ENCODE results near the gene RHOJ. TPM values are rescaled to one million over a fixed set of nuclear protein-coding genes. Genes with fewer than 3 reads are reported as not detected.

The RHOJ gene
- total RNA-seq, 1 experiment from 2014 or later, result 0.40 TPM

DNA sequence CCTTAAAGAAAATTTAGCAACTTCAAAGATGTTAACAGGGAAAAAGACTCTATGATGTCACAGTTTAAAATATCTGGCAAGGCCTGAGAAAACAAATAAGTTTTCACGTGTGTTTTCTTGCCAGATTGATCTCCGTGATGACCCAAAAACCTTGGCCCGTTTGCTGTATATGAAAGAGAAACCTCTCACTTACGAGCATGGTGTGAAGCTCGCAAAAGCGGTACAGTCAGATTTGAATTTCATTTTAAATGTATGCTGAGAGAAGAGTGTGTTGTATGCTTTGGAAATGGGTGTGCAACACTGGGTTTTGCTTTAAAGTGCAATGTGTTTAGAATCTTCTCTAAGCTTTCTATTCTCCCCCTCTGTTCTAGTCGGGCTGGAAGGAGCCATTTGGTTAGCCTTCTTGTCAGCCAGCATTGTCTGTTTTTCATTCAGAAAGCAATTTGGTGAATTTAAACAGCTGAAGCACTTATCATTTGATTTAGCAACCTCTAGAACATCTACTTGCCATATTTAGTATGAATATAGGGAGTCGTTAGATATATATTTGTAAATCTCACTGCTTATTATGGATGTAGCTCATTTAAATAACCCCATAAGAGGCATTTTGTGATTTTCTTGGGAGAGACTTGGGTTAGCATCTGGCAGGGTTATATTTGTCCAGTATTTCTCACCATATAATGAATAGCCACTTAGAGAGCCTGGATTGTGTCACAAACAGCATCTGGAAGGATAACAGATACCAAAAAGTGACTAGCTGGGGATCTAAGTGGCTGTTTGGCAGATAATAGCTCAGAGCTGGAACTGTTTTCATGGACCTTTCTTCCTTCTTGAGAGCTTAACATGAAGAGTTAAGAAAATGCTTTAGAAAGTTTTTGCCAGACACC, 79.0 kb downstream of the RHOJ start:
- CTCF ChIA-PET, result interaction anchor here (0.5 kb wide), 1 partner anchor 10 kb away, joined by 3 read pairs; no protein-coding TSS in a partner anchor
- no peak overlapping the region for H3K27ac Mint-ChIP-seq (ENCODE audit: unreplicated experiment)

DNA sequence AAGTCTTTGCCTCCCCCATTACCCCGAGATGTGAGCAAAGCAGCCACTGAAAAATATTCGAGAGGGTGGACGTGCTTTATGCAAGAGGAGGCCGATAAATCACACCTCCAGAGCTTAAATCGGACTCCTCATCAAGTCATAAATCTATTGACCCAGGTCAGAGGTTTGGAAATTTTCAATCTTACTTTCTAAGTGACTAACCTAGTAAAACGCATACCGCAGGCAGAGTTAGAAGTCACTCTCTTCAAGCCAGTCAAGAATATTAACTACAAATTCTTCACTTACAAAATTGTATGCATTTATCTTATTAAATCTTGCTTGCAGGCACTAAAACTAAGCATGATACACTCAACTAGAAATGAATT, 79.6 kb downstream of the RHOJ start:
- H3K27ac Mint-ChIP-seq (ENCODE audit: unreplicated experiment), result no peak overlapping the region
- BruUV-seq (replicated peaks), result no TSS peak
- intact Hi-C loops (cut with micrococcal nuclease; ENCODE audit: unreplicated experiment), result no loop called here
- CTCF ChIA-PET, result no interaction called here
- H3K4me1 Mint-ChIP-seq (ENCODE audit: low read depth, unreplicated experiment), result no peaks in the 10 kb centered on the region
- no peaks in the 10 kb centered on the region for H3K9me3 Mint-ChIP-seq (ENCODE audit: low read depth, unreplicated experiment)
- no peak overlapping the region for H3K4me3 Mint-ChIP-seq (ENCODE audit: low read depth, unreplicated experiment)
- H3K27me3 Mint-ChIP-seq (ENCODE audit: unreplicated experiment), result no peaks in the 10 kb centered on the region
- no peak for DNase-seq
- no peak for TF ChIP-seq CTCF (IDR thresholded peaks at IDR 0.05; ENCODE audit: unreplicated experiment)
- no peaks in the 10 kb centered on the region for H3K36me3 Mint-ChIP-seq (ENCODE audit: insufficient read depth, unreplicated experiment)

More for the DNA sequence above, 79.0 kb downstream of the RHOJ start:
- no TSS peak for BruUV-seq (replicated peaks)
- H3K36me3 Mint-ChIP-seq (ENCODE audit: insufficient read depth, unreplicated experiment), result no peaks in the 10 kb centered on the region
- H3K4me1 Mint-ChIP-seq (ENCODE audit: low read depth, unreplicated experiment), result no peaks in the 10 kb centered on the region
- no peak for TF ChIP-seq CTCF (IDR thresholded peaks at IDR 0.05; ENCODE audit: unreplicated experiment)
- intact Hi-C loops (cut with micrococcal nuclease; ENCODE audit: unreplicated experiment), result no loop called here
- H3K27me3 Mint-ChIP-seq (ENCODE audit: unreplicated experiment), result no peaks in the 10 kb centered on the region
- DNase-seq, result no peak
- no peaks in the 10 kb centered on the region for H3K9me3 Mint-ChIP-seq (ENCODE audit: low read depth, unreplicated experiment)
- H3K4me3 Mint-ChIP-seq (ENCODE audit: low read depth, unreplicated experiment), result no peak overlapping the region

GRCh38 chr14:63286071-63286470, 81.8 kb downstream of the RHOJ start:
- no peak for TF ChIP-seq CTCF (IDR thresholded peaks at IDR 0.05; ENCODE audit: unreplicated experiment)
- CTCF ChIA-PET, result no interaction called here
- Mint-ChIP-seq H3K4me1 (ENCODE audit: low read depth, unreplicated experiment) (no peaks in the 10 kb centered on the region), H3K27ac (ENCODE audit: unreplicated experiment) (no peak overlapping the region), H3K9me3 (ENCODE audit: low read depth, unreplicated experiment) (no peaks in the 10 kb centered on the region), H3K27me3 (ENCODE audit: unreplicated experiment) (no peaks in the 10 kb centered on the region), H3K4me3 (ENCODE audit: low read depth, unreplicated experiment) (no peak overlapping the region), H3K36me3 (ENCODE audit: insufficient read depth, unreplicated experiment) (no peaks in the 10 kb centered on the region)
- DNase-seq, result no peak
- BruUV-seq (replicated peaks), result no TSS peak
- intact Hi-C loops (cut with micrococcal nuclease; ENCODE audit: unreplicated experiment), result no loop called here

GRCh38 chr14:63287666-63288483, 83.6 kb downstream of the RHOJ start:
- H3K9me3 Mint-ChIP-seq (ENCODE audit: low read depth, unreplicated experiment), result no peaks in the 10 kb centered on the region
- intact Hi-C loops (cut with micrococcal nuclease; ENCODE audit: unreplicated experiment), result no loop called here
- no peak for TF ChIP-seq CTCF (IDR thresholded peaks at IDR 0.05; ENCODE audit: unreplicated experiment)
- H3K4me3 Mint-ChIP-seq (ENCODE audit: low read depth, unreplicated experiment), result no peak overlapping the region
- no TSS peak for BruUV-seq (replicated peaks)
- DNase-seq, result no peak
- CTCF ChIA-PET, result no interaction called here
- H3K27me3 Mint-ChIP-seq (ENCODE audit: unreplicated experiment), result no peaks in the 10 kb centered on the region
- H3K4me1 Mint-ChIP-seq (ENCODE audit: low read depth, unreplicated experiment), result no peaks in the 10 kb centered on the region
- no peaks in the 10 kb centered on the region for H3K36me3 Mint-ChIP-seq (ENCODE audit: insufficient read depth, unreplicated experiment)
- no peak overlapping the region for H3K27ac Mint-ChIP-seq (ENCODE audit: unreplicated experiment)
